Stimulated activated CD4-positive, alpha-beta T cell treated with anti-CD3 and anti-CD28 coated beads, Interleukin-12 subunit alpha, Interleukin-12 subunit beta, amount 100 ng/mL, for 24 hours (primary cell): ENCODE measurements around the gene PRKCSH.
"Not testable (repeated sequence)": the region's sequence is repeated elsewhere in the genome, so short reads cannot be mapped to it uniquely, and the experiment has no call there.

Experiments
- DNase-seq, 2 experiments: peaks; one replicate each; pipeline ENCODE4 v3.0.0-alpha.2; 2020; ENCODE audit warnings: low read depth in 2 of 2

The PRKCSH gene

GRCh38 chr19:11448923-11449554 lies 13.6 kb downstream of the PRKCSH start:
- no peak for DNase-seq

GRCh38 chr19:11450570-11451326 lies 15.3 kb downstream of the PRKCSH start:
- DNase-seq = no peak

- DNase-seq = no peak
These were observed 16.0 kb downstream of the PRKCSH start for GRCh38 chr19:11451327-11451870.

GRCh38 chr19:11451871-11452619 lies 16.6 kb downstream of the PRKCSH start:
- DNase-seq = no peak

- no peak for DNase-seq
These were observed 17.3 kb downstream of the PRKCSH start for GRCh38 chr19:11452620-11453310.

- no peak for DNase-seq
These were observed 18.3 kb downstream of the PRKCSH start for GRCh38 chr19:11453468-11454341.

GRCh38 chr19:11455233-11455554 lies 19.8 kb downstream of the PRKCSH start:
- DNase-seq = not testable (repeated sequence)

GRCh38 chr19:11456659-11457058 lies 21.2 kb downstream of the PRKCSH start:
- no peak for DNase-seq

GRCh38 chr19:11457115-11457514 lies 21.7 kb downstream of the PRKCSH start:
- DNase-seq = no peak

- DNase-seq = no peak
These were observed 22.4 kb downstream of the PRKCSH start for GRCh38 chr19:11457831-11458230.

- DNase-seq = no peak
These were observed 22.9 kb downstream of the PRKCSH start for GRCh38 chr19:11458236-11458900.

GRCh38 chr19:11458912-11459311 lies 23.5 kb downstream of the PRKCSH start:
- DNase-seq = not testable (repeated sequence)

- no peak for DNase-seq
These were observed 24.8 kb downstream of the PRKCSH start for GRCh38 chr19:11460207-11460606.

GRCh38 chr19:11461453-11461852 lies 26.0 kb downstream of the PRKCSH start:
- no peak for DNase-seq

- DNase-seq = no peak
These were observed 28.0 kb downstream of the PRKCSH start for GRCh38 chr19:11463391-11463790.

- no peak for DNase-seq
These were observed 29.2 kb downstream of the PRKCSH start for GRCh38 chr19:11464333-11465265.

GRCh38 chr19:11465600-11465999 lies 30.2 kb downstream of the PRKCSH start:
- DNase-seq = no peak

GRCh38 chr19:11468266-11468845 lies 32.9 kb downstream of the PRKCSH start:
- not testable (repeated sequence) for DNase-seq

GRCh38 chr19:11473725-11474124 lies 38.3 kb downstream of the PRKCSH start:
- DNase-seq = no peak
